Fibroblast of skin of right biceps (primary cell): ENCODE results near the gene TBC1D14.

Experiments
- DNase-seq: peaks from one replicate; pipeline ENCODE4 v3.0.0-alpha.2; 2013

TBC1D14 gene

GRCh38 chr4:7049739-7050138, 140.1 kb downstream of the TBC1D14 start:
- no peak for DNase-seq

- no peak for DNase-seq
These were observed 141.0 kb downstream of the TBC1D14 start for GRCh38 chr4:7050481-7051143.

DNA sequence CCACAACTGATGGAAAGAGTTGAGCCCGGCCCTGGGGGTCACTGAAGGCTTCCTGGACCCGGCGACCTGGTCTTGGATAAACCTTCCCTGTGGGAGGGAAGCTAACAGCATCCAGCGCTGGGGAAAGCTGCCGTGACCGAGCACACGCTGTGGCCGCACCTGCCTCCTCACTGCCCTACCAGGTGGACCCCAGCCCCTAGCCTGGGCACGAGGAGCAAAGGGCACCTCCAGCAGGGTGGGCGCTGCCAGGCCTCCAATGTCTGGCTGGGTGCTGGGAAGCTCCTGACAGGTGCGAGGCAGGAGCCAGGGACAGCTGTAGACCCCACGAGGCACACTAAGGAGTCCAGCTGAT, 141.5 kb downstream of the TBC1D14 start:
- DNase-seq: no peak

DNA sequence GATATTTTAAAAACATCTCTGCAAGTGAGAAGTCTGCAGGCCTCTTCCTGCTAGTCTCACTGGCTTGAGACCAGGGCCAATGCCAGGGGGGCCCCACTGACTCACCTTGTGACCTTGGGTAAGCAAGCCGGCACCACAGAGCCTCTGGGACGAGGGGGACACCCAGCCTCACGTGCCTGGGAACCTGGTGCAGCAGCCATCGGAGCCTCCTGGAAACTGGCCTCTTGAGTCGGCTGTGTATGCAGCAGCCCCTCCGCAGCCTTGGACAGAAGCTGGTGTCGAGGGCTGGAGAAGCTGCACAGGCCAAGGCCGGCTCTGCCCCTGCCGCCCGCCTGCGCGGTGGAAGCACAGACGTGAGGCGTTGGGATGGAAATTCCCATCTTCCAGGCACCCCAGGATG, 142.3 kb downstream of the TBC1D14 start:
- no peak for DNase-seq

DNA sequence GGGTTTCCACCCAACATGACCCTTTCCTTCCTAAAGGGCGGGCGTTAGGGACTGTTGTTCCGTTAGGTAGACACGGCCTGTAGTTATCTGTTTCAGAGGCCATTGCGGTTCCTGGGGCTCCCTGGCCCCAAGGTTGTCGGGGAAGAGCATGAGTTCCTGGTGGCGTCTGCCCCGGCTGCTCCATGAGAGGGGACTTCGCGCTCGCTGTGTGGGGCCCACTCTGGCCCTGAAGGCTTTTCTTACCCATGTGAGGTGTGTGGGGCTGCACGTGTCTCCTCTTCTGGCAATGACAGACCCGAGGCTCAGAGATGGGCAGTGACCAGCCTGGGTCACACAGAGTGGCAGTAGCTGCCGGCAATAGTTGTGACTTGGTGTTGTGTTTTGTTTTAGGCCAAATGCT, 142.7 kb downstream of the TBC1D14 start:
- no peak for DNase-seq

DNA sequence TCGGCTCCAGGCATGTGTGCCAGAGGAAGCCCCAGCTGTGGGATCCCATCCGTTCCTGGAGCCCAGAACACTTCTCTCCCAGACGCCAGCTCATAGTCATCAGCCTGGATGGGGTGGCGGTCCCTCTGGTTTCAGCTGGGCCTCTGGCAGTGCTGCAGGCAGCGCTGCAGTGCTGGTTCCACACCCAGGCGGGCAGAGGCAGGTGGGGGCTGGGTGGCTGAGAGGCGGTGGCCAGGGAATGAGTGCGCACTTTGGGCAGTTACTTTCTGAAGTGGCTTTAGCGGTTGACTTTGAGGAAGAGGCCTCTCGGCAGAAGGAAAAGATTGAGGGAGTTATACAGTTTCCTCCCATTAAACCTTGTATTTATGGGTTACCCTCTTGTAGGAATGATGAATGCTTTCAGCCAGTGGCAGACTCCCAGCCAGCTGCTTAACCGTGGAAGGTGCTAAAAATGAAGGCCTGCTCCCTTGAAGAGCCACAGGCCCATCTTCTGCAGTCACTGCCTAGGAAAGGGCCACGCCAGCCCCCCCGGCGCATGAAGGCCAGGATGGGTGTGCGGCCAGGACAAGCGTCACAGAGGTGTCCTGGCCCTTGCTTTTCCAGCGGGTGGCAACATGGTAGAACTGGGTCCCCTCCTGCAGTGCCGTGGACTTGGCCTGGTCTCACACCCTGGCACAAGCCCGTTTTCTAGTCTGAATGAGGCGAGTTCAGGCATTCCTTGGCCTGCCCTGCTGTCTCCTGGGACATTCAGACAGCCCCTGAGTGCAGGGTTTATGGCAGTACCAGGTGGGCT, 143.5 kb downstream of the TBC1D14 start:
- DNase-seq: no peak

GRCh38 chr4:7054106-7054880, 144.7 kb downstream of the TBC1D14 start:
- DNase-seq: no peak

DNA sequence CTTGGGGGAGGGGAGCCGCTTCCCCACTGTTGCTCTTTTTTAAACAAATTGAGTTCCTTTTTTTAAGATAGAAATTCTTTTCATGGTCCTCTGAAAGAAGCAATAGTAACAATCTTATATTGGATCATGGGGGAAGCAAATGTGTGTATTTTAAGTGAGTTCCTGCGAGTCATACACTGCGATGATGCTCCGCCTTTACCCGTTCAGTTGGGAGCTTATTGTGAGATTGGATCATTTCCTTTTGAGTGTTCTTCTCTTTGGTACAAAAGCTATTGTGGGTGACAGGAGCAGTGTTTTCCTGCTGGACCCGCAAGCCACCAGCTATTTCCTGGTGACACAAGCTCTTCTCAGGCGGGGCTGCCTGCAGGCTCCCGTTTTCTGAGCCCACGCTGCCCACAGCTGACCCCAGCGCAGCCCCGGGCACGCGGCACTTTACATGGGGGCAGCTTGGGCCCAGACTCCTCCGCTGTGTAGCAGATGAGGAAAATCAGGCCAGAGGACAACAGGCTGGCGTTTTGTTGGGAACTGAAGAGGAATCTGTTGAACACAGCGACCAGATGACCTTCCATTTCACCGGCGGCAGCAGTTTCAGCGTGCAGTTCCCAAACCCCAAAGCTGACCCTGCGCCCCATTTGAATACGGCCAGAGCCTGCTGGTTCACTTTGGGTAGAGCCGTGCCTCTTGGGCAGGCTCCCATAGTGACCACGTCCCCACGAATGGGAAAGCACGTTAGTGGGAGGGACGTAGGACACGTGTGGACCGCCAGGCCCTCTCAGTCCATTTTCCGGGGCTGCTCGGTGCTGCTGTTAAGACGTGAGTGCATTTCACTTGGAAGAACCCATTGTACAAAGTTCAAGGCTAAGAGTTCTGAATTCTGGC, 145.7 kb downstream of the TBC1D14 start:
- DNase-seq: peak; percentile 59

- no peak for DNase-seq
These were observed 146.3 kb downstream of the TBC1D14 start for GRCh38 chr4:7055990-7056325.

DNA sequence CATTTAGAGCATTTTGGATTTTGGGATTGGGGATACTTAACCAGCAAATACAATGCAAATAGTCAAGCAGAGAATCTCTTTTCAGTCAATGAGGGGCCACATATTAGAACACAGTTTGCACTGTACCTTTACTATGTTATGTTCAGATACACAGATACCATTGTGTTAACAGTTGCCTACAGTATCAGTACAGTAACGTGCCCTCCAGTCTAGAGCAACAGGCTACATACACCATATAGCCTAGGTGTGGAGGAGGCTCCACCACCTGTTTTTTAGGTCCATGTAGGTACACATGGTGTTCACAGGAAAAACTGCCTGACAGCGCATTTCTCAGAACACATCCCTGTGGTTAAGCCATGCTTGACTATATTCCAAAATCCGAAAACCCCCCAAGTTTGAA, 149.2 kb downstream of the TBC1D14 start:
- DNase-seq: no peak

- DNase-seq: no peak
These were observed 150.0 kb downstream of the TBC1D14 start for GRCh38 chr4:7059662-7060061.

DNA sequence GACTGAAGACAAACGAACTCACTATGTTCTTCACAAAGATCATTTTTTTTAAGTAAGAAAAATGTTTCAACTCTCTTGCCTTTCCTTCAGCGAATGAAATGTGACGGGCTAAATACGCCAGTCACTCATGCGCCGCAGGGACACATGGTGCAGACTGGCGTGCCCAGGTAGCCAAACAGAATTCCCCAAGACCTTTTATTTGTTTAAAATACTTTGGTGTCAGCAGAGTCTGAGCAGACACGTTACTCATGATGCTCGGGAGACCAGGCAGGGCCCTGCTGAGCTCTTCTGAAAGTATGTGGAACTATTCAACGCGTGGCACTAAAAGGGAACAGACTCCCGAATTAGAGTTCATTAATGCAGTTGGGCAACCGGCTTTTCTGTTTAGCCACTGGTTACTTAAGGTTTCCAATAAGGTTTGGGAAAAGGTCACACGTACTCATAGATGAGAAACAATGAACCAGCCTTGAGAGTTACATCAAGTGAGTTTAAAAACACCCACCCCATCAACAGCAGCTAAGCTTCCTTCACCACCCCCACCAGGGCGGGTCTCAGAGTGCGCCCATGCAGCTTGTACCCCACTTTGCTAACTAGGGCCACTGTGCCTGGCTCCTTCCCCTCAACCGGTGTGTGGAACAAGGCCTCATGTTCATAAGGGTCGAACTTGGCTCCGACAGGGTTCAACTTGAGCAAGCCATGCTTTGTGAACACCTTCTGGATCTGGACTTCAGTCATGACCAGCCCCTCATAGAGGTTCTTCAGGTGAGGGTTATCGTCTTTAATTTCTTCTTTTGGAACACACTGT, 150.9 kb downstream of the TBC1D14 start:
- DNase-seq: no peak

GRCh38 chr4:7061815-7062214, 152.2 kb downstream of the TBC1D14 start:
- DNase-seq: no peak

GRCh38 chr4:7062816-7063215, 153.2 kb downstream of the TBC1D14 start:
- no peak for DNase-seq

- no peak for DNase-seq
These were observed 153.7 kb downstream of the TBC1D14 start for GRCh38 chr4:7063362-7063761.

DNA sequence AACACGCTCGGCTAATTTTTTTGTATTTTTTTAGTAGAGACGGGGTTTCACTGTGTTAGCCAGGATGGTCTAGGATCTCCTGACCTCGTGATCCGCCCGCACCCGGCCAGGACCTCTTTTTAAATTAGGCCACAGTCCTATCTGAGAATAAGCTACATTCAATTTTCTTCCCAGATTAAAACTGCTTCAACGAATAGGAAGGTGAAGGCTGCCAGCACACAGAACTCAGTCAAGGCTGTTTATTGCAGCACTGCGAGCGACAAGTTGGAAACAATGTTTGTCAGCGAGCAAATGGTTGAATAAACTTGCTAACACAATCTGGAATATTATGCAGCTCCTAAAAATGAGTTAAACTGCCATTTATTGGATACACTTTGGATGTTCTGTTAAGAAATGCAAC, 156.4 kb downstream of the TBC1D14 start:
- no peak for DNase-seq

GRCh38 chr4:7066493-7066892, 156.9 kb downstream of the TBC1D14 start:
- no peak for DNase-seq

DNA sequence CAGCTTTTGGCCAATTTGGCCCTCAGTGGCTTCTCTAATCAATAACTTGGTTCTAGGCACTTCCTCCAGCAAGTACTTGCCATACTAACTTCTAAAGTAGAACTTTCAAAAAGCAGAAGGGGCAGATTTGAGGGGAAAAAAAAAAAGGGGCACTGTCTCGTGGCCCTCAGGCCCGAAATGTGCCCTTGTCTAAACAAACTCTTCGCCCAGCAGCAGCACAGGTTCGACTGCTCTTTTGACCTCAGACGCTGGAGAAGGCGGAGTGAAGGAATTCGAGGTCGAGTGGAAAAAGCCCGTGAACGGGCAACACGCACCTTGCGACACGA, 157.5 kb downstream of the TBC1D14 start:
- DNase-seq: no peak

GRCh38 chr4:7067452-7068278, 158.0 kb downstream of the TBC1D14 start, which contains the start of gene GRPEL1:
Gene GRPEL1 (minus strand): TSS chr4:7068064. CDS start chr4:7068032, 32 bp downstream.
- peak; percentile 100 for DNase-seq

DNA sequence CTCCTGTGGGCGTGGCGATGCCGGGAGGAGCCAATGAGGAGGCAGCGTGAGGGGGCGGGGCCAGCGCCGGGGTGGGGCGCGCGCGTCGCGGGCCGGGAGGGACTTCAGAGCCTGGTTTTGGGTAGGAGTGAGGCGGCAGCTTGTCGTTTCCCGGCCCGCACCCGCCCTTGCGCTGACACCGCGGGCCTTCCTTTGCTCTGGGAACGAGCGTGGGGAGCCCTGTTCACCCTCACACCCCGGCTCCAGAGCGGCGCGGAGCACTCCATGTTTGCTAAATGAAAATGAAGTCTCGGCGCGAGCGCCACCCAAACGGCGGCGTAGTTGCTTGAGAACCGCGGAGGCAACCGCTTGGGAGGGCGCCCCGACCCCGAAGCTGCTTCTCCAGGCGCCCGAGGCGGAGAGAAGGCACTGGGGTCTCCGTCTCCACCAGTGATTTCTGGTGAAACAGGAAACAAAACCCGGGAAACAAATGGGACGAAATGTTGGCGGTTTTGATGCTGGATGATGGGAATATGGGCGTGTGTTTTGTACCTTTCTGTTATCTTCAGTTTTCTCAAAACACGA, 158.7 kb downstream of the TBC1D14 start:
- DNase-seq: no peak

- DNase-seq: no peak
These were observed 159.3 kb downstream of the TBC1D14 start for GRCh38 chr4:7068883-7069282.
